HG02943 (cell line): ENCODE data around the gene RGS9.
"Not testable (repeated sequence)": the region's sequence is repeated elsewhere in the genome, so short reads cannot be mapped to it uniquely, and the experiment has no call there.

Source experiments
- ATAC-seq: cut with Tn5 transposase; IDR thresholded peaks from one replicate; pipeline ENCODE4 v1.9.1; 2021; ENCODE audit warnings: mild to moderate bottlenecking, low read depth, moderate library complexity; ENCODE audit not compliant: unreplicated experiment

RGS9 gene

GRCh38 chr17:65201331-65201730 is 64.2 kb downstream of the RGS9 start:
- no peak for ATAC-seq

- no peak for ATAC-seq
These were observed 65.8 kb downstream of the RGS9 start for GRCh38 chr17:65202844-65203571.

- no peak for ATAC-seq
These were observed 66.8 kb downstream of the RGS9 start for GRCh38 chr17:65204001-65204400.

GRCh38 chr17:65205655-65206054 is 68.5 kb downstream of the RGS9 start:
- ATAC-seq = no peak

GRCh38 chr17:65207448-65207847 is 70.3 kb downstream of the RGS9 start:
- not testable (repeated sequence) for ATAC-seq

- ATAC-seq = no peak
These were observed 71.5 kb downstream of the RGS9 start for GRCh38 chr17:65208717-65209116.

- ATAC-seq = no peak
These were observed 81.1 kb downstream of the RGS9 start for GRCh38 chr17:65218261-65218660.

- no peak for ATAC-seq
These were observed 82.0 kb downstream of the RGS9 start for GRCh38 chr17:65219124-65219523.

GRCh38 chr17:65219707-65220106 is 82.5 kb downstream of the RGS9 start:
- no peak for ATAC-seq

- no peak for ATAC-seq
These were observed 83.6 kb downstream of the RGS9 start for GRCh38 chr17:65220732-65221131.

- no peak for ATAC-seq
These were observed 85.1 kb downstream of the RGS9 start for GRCh38 chr17:65222214-65222738.

- ATAC-seq = no peak
These were observed 87.9 kb downstream of the RGS9 start for GRCh38 chr17:65225061-65225460.

- ATAC-seq = no peak
These were observed 89.1 kb downstream of the RGS9 start for GRCh38 chr17:65226227-65226626.

GRCh38 chr17:65227637-65228036 is 90.5 kb downstream of the RGS9 start:
- no peak for ATAC-seq

- no peak for ATAC-seq
These were observed 91.1 kb downstream of the RGS9 start for GRCh38 chr17:65228287-65228686.

- ATAC-seq = no peak
These were observed 91.8 kb downstream of the RGS9 start for GRCh38 chr17:65228734-65229620.

GRCh38 chr17:65229621-65229995 is 92.4 kb downstream of the RGS9 start:
- no peak for ATAC-seq

- no peak for ATAC-seq
These were observed 92.9 kb downstream of the RGS9 start for GRCh38 chr17:65230040-65230439.

- no peak for ATAC-seq
These were observed 93.9 kb downstream of the RGS9 start for GRCh38 chr17:65231086-65231485.

GRCh38 chr17:65231662-65232335 is 94.6 kb downstream of the RGS9 start:
- no peak for ATAC-seq

- no peak for ATAC-seq
These were observed 98.1 kb downstream of the RGS9 start for GRCh38 chr17:65235284-65235683.
